GM12873 (cell line): ENCODE results near the gene CAPS.

Experiments used
- CTCF ChIP-seq: IDR thresholded peaks from 2 replicates; pipeline ENCODE4 v1.5.1; 2012; ENCODE audit warnings: low read depth, mild to moderate bottlenecking, moderate library complexity, low read length, control low read depth; ENCODE audit not compliant: insufficient read depth; ENCODE audit errors: missing control alignments

CAPS gene

GRCh38 chr19:5947435-5947834 lies 33.4 kb downstream of the CAPS start:
- no peak for TF ChIP-seq CTCF

- no peak for TF ChIP-seq CTCF
Measured at GRCh38 chr19:5948752-5949564, 34.9 kb downstream of the CAPS start.

- TF ChIP-seq CTCF, result no peak
Measured at GRCh38 chr19:5949792-5950305, 35.8 kb downstream of the CAPS start.

- no peak for TF ChIP-seq CTCF
Measured at GRCh38 chr19:5950741-5951140, 36.7 kb downstream of the CAPS start.

- TF ChIP-seq CTCF, result no peak
Measured at GRCh38 chr19:5951338-5951861, 37.3 kb downstream of the CAPS start.

- TF ChIP-seq CTCF, result no peak
Measured at GRCh38 chr19:5952193-5953029, 38.4 kb downstream of the CAPS start.
